Left hindlimb (tissue), 1 donor: Measurements from ENCODE around the gene MBD3.
A peak's percentile ranks its signal among the peaks of the same experiment; 100 is the strongest.

Experiments used
- DNase-seq: peaks from one replicate; pipeline ENCODE4 v3.0.0-alpha.2; 2018

Gene MBD3

GRCh38 chr19:1592024-1592754 is 476 bp downstream of the MBD3 start:
- peak; percentile 89 for DNase-seq

DNA sequence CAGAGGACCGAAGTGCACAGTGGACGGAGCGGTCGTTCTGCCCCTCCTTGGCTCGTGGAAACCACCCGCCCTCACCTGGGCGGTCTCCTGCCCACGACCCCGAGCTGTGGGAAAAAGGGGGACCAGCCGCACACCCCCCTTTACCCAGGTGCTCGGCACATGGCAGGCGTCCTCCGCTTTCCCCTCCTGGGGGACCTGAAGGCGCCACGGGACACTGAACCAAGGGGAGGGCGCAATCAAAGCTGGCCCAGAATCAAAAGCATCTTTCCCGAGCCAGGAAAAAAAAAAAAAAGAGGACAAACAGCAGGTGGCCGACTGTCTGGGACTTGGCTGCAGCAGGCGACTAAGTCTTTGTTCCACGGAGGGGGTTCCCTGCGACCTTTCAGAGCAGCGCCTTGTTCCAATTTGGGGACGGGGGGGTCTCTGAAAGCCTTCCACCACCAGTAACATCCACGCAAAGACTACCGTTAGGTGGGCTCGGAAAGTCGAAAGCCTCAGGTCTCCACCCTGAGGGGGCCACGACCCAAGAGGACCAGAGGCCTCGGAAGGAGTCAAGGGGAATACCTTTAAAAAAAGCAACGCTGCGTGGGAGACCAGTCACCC is 1.1 kb downstream of the MBD3 start:
- DNase-seq = no peak

DNA sequence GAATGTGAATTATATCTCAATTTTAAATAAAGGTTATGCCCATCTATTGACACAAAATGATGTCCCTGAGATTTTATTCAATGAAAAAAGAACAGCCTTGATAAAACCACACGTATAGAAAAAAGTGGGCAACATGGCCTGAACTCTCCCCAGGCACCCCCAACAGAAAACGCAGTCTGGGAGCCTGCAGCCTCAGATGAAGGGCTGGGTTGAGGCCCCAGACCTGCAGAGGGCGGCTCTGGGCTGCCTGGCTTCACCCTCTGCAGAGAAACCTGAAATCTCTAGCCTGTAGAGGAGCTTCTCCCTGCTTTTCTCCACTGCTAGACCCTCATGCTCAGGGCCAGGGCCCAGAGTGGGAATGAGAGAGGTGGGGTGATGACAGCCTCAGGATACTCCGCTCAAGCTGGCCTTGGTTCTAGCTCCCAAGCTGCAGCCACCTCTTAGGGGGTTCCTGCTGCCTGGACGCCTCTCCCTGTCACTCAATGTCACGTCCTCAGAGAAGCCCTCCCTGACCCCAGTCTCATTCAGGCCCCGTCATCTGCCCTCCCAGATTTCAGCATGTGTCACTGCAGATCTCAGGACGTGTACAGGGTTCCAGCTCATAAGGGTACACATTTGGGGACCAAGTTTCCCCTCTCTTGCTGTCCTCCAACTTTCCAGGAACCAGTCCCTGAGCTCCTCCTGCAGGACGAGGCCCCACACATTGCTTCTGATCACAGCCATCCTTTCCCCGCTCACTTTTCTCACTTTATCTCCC is 1.8 kb downstream of the MBD3 start:
- peak; percentile 26 for DNase-seq

DNA sequence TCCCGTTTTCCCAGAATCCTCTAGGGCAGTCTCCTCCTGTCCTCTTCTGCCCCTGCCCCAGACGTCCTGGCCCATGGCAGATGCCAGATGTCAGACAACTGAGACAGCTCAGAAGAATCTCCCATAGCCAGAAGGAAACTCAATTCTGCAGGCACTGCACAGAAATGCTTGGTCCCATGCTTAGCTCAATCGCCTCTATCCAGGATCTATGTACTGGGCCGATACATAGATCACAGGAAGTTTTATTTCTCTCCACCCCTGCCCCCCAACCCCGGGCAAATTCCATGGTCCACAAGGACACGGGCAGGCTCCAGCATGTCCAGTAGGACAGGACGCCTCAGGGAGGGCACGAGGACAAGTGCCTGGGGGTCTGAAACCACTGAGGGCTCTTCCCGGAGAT is 4.8 kb downstream of the MBD3 start:
- no peak for DNase-seq

- no peak for DNase-seq
Measured at GRCh38 chr19:1585243-1585580, 7.5 kb downstream of the MBD3 start.

GRCh38 chr19:1584500-1585242 is 8.0 kb downstream of the MBD3 start:
- DNase-seq = no peak

DNA sequence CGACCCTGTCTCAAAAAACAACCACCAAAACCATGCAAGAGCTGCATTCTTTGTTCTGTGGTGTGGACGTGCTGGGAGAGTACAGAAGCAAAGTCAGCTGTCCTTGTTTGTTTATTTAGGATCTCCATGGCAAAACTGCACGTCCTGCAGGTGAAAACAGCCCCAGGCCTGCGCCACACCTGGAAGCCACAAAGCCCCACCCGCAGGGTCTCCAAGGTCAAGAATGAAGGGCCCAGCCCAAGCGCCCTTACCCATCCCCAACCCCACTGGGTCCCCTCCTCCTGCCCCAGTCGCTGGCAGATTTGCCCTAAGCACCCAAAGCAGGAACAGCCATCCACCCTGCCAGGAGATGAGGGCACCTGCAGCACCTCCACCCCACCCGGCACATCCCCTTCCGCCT is 10.5 kb downstream of the MBD3 start:
- no peak for DNase-seq

DNA sequence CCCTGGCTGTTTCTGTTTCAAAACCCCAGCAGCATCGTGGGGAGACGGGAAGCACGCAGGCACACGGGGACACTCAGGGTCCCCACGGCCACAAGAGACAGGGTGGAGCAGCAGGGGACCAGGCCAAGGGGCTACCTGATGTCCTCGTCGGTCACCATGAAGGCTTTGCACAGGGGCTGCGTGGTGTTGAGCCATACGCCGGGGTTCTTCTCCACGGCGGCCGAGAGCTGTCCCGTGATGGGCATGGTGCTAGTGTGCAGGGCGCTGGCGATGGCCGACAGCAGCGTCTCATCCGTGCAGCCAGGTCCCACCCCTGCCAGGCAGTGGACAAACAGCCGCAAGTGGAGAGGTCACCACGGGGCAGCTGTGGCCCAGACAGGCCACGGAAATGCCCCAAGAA is 11.7 kb downstream of the MBD3 start:
- no peak for DNase-seq

GRCh38 chr19:1580382-1580781 is 12.3 kb downstream of the MBD3 start:
- DNase-seq = no peak

GRCh38 chr19:1579222-1579621 is 13.4 kb downstream of the MBD3 start:
- DNase-seq = no peak

- DNase-seq = no peak
Measured at GRCh38 chr19:1577929-1578618, 14.6 kb downstream of the MBD3 start.

DNA sequence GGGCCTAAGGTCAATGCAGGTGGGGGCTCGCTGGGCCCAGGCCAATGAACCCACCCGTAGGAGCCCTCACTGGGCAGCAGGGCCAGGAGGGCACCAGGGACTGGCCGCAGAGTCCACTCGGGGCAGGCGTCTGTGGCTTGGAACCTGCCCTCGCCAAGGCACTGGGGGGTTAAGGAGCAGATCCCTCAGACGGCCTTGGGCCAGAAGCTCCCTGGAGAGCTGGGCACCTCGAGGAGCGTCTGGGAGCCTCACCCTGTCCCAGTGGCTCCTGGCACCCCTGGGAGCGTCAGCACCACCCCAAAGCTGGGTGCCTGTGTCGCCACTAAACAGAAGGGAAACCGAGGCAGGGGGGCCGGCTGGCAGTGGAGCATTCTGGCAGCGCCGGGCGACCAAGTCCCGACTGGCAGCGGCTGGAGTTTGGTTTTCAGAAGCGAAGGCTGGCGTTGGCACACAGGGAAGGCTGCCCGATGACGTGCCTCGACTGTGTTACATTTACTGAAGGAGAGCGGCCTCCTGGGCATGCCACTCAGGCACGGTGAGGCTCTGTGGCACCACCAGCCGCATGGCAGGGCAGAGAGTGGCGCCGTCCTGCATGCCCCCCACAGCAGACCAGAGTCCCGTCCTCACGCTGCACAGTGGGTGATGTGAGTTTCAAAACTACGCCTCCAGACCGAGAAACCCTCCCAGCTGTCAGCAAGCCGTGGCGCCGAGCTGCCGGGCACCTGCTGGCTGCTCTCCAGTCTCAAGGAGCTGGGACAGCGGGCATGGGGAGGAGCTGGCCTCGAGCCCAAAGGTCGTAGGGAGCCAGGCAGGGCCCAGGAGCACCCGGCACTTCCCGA is 15.4 kb downstream of the MBD3 start:
- DNase-seq = no peak

- no peak for DNase-seq
Measured at GRCh38 chr19:1576242-1577089, 16.2 kb downstream of the MBD3 start.

GRCh38 chr19:1575323-1576241 is 17.1 kb downstream of the MBD3 start:
- no peak for DNase-seq

DNA sequence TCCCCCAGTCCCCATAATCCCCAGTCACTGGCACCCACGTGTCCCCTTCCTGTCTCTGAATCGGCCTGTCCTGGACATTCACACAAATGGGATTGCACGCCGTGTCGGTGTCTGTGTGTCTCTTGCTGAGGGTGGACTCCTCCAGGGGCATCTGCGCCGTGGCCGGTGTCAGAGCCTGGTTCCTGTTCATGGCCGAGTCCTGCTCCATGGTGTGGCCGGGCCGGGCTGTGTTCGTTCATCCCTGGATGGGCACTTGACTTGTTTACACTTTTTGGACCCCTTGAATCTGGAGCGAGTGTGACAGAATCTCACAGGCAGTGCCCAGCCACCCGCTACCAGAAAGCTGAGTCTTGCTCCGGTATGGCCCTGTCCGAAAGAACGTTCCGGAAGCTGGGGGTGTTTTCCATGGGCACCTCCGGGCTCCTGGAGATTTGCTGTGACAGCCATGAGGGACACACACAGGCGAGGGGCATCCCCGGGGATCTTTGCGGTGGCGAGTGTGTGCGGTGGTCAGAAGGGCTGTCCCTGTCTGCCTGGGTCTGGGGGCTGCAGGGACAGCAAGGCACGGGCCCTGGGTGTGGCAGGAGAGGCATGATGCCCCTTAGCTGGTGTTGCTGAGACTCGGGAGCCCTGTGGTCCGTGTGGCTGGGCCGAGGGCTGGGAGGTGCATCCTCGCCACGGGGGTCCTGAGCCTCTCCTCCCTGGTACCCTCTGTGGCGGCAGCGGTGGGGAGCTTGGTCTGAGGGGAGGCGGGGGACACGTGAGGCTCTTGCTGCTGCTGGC is 18.1 kb downstream of the MBD3 start:
- DNase-seq = no peak

DNA sequence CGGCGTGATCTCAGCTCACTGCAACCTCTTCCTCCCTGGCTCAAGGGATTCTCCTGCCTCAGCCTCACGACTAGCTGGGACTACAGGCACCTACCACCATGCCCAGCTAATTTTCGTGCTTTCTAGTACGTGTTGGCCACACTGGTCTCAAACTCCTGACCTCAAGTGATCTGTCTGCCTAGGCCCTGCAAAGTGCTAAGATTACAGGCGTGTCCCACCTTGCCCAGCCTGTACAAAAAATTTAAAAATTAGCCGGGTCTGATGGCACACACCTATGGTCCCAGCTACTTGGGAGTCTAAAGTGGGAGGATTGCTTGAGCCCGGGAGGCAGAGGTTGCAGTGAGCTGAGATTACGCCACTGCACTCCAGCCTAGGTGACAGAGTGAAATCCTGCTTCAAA is 19.9 kb downstream of the MBD3 start:
- DNase-seq = no peak

DNA sequence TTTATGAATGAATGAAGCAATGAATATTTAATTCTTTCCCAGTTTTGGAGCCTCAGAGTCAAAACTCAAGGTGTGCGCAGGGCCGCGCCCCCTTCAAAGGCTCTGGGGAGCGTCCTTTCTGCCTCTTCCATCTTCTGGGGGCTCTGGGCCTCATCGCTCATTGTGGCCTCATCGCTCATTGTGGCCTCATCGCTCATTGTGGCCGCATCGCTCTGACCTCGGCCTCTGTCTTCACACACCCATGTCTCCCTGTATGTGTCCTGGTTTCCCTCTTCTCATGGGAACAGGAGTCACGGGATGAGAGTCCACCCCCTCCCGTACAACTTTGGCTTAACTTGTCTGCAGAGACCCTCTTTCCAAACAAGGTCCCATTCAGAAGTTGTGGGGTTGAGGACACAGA is 21.3 kb downstream of the MBD3 start:
- DNase-seq = no peak

GRCh38 chr19:1570836-1571235 is 21.8 kb downstream of the MBD3 start:
- no peak for DNase-seq

DNA sequence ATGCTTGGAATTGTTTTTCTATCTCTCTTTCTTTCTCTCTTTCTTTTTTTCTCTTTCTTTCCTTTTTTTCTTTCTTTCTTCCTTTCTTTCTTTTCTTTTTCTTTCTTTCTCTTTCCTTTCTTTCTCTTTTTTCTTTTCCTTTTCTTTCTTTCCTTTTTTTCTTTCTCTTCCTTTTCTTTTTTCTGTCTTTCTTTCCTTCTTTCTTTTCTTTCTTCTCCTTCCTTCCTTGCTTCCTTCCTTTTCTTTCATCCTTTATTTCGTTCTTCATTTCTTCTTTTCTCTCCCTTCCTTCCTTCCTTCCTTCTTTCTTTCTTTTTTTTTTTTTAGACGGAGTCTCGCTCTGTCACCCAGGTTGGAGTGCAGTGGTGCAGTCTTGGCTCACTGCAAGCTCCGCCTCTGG is 22.7 kb downstream of the MBD3 start:
- no peak for DNase-seq
